ENCODE data around the gene ARL6IP5. TPM values are rescaled to one million over a fixed set of nuclear protein-coding genes. Genes with fewer than 3 reads are reported as not detected.

Gene ARL6IP5
- total RNA-seq, 1 experiment from 2014 or later: 16.9 TPM

- no peak overlapping the region for H3K14ac ChIP-seq (ENCODE audit: insufficient read depth, low read length)
- H3K79me1 ChIP-seq (ENCODE audit: insufficient read depth, low read depth, low read length, poor library complexity, severe bottlenecking): peaks cover 4% of the 10 kb centered on the region
- no peak overlapping the region for H4K8ac ChIP-seq (replicated peaks; ENCODE audit: insufficient read length, low read depth, low read length)
- no CpG with 5 or more reads among the region's 2 CpGs for WGBS (ENCODE audit: extremely low coverage, insufficient read length, low lambda C conversion rate)
- no peak overlapping the region for H3K4ac ChIP-seq (ENCODE audit: low read depth, low read length)
- Mint-ChIP-seq H3K36me3 (ENCODE audit: insufficient read depth in 1 of 3, low read depth in 3 of 3) (peaks cover 7 to 24% (median 17%) of the 10 kb centered on the region in 3 experiments; a peak in 5 of 7 replicates), H3K4me3 (no peak overlapping the region), H3K27ac (no peak overlapping the region), H3K27me3 (ENCODE audit: low read depth) (no peaks in the 10 kb centered on the region; the same call in 1 of the 2 replicates), H3K4me1 (peaks cover 11% of the 10 kb centered on the region in 2 experiments), H3K9me3 (no peaks in the 10 kb centered on the region)
- H2BK120ac ChIP-seq (ENCODE audit: low read depth, low read length, poor library complexity, severe bottlenecking): no peak overlapping the region
- TF ChIP-seq CTCF (conservative IDR thresholded peaks at IDR 0.05): no peak
- H3K18ac ChIP-seq (ENCODE audit: insufficient read length, low read depth, low read length): no peak overlapping the region
- H4K91ac ChIP-seq (ENCODE audit: insufficient read length, low read depth, low read length): no peak overlapping the region
- H4K20me1 ChIP-seq (ENCODE audit: control insufficient read depth, insufficient read depth, insufficient read length): no peaks in the 10 kb centered on the region
- no peaks in the 10 kb centered on the region for H3K27me3 ChIP-seq (ENCODE audit: insufficient read depth, low read length)
- H2BK5ac ChIP-seq (ENCODE audit: insufficient read length, low read length): no peak overlapping the region
- DNase-seq: no peak
- peaks cover 4% of the 10 kb centered on the region for H3K23me2 ChIP-seq (ENCODE audit: insufficient read length, low read depth, low read length, poor library complexity, severe bottlenecking)
- peaks cover 4% of the 10 kb centered on the region; the same call in 1 of the 2 replicates for H3K4me1 ChIP-seq (ENCODE audit: insufficient read depth, low read length)
- no peak overlapping the region for H3K27ac ChIP-seq (ENCODE audit: insufficient read length, low read depth, low read length)
- H2BK20ac ChIP-seq (ENCODE audit: low read depth, low read length, poor library complexity, severe bottlenecking): no peak overlapping the region
- H3K79me2 ChIP-seq (ENCODE audit: insufficient read depth, low read length): peaks cover 5% of the 10 kb centered on the region; the same call in 1 of the 2 replicates
- no peak overlapping the region for H3T11ph ChIP-seq (ENCODE audit: low read length)
- H3K9me3 ChIP-seq (ENCODE audit: control insufficient read depth, low read depth, low read length): no peaks in the 10 kb centered on the region
- H2AK5ac ChIP-seq (ENCODE audit: insufficient read length, low read length): no peak overlapping the region
- no peak overlapping the region for H3K56ac ChIP-seq (ENCODE audit: insufficient read length, low read depth, low read length)
- no peak overlapping the region for H4K5ac ChIP-seq (ENCODE audit: insufficient read length, low read depth, low read length)
- H3K9ac ChIP-seq (ENCODE audit: extremely low read depth, insufficient read length, low read length): no peak overlapping the region
- H2BK15ac ChIP-seq (ENCODE audit: low read depth, low read length): no peak overlapping the region
- H2AFZ ChIP-seq (ENCODE audit: low read length): no peak overlapping the region
- no peak overlapping the region for H3K4me2 ChIP-seq (ENCODE audit: insufficient read depth, insufficient read length, low read length)
- no peak overlapping the region for H3K23ac ChIP-seq (ENCODE audit: insufficient read length, low read depth, low read length)
- no peak overlapping the region for H2BK12ac ChIP-seq (ENCODE audit: insufficient read length, low read depth, low read length)
Measured at GRCh38 chr3:69048990-69049389, 35.7 kb upstream of the ARL6IP5 start.

All from H9 (cell line).